IMR-90 (cell line): ENCODE measurements around the gene CMIP. TPM values are rescaled to one million over a fixed set of nuclear protein-coding genes. Genes with fewer than 3 reads are reported as not detected.

Source experiments
- ATAC-seq: fragments of 200-7000 bp; cut with Tn5 transposase; 2 replicates; pipeline ENCODE4 v1.9.1; 2020; ENCODE audit warnings: low read depth, mild to moderate bottlenecking, moderate library complexity
- BruUV-seq: library from RNA; stranded (reverse); fragments of 400-500 nt; replicated peaks from 2 replicates; lab custom pipeline; 2021; lab: Mats Ljungman, UMichigan
- CTCF ChIA-PET: fragments of 300-600 bp; formaldehyde crosslinking; extraction: SDS; loops from one replicate; lab custom pipeline; 2021; ENCODE audit warnings: antibody characterized with exemption; lab: Yijun Ruan, JAX
- POLR2A ChIA-PET: fragments of 300-600 bp; sonication (Branson Sonifier 250); formaldehyde crosslinking; loops from one replicate; lab custom pipeline; 2022; ENCODE audit warnings: antibody characterized with exemption; ENCODE audit not compliant: unreplicated experiment; lab: Charles Lee
- DNase-seq: peaks from one replicate; pipeline ENCODE4 v3.0.0; 2013
- H2AFZ ChIP-seq: replicated peaks from 2 replicates; pipeline ENCODE3; 2013; ENCODE audit warnings: low read length, mild to moderate bottlenecking; ENCODE audit not compliant: poor library complexity
- H2AK5ac ChIP-seq: 2 replicates; pipeline ENCODE4 v1.6.1; 2013; ENCODE audit warnings: low read depth, low read length, inconsistent platforms
- H2AK9ac ChIP-seq: replicated peaks from 2 replicates; pipeline ENCODE3; 2013; ENCODE audit warnings: mild to moderate bottlenecking, low read depth, low read length, moderate library complexity; ENCODE audit not compliant: poor library complexity
- H2BK120ac ChIP-seq: 2 replicates; pipeline ENCODE4 v1.6.1; 2013; ENCODE audit warnings: low read depth, low read length, inconsistent platforms
- H2BK15ac ChIP-seq: 3 replicates; pipeline ENCODE4 v1.6.1; 2013; ENCODE audit warnings: low read depth, low read length, inconsistent platforms
- H2BK20ac ChIP-seq: 2 replicates; pipeline ENCODE4 v1.6.1; 2013; ENCODE audit warnings: low read depth, mild to moderate bottlenecking, inconsistent platforms, low read length, moderate library complexity
- H2BK5ac ChIP-seq: 2 replicates; pipeline ENCODE4 v1.6.1; 2013; ENCODE audit warnings: mild to moderate bottlenecking, low read depth, low read length, inconsistent platforms; ENCODE audit not compliant: poor library complexity, severe bottlenecking
- H3K14ac ChIP-seq: replicated peaks from 2 replicates; pipeline ENCODE4 v1.6.1; 2013; ENCODE audit warnings: low read depth, low read length, inconsistent platforms
- H3K18ac ChIP-seq: 2 replicates; pipeline ENCODE4 v1.6.1; 2013; ENCODE audit warnings: low read depth, low read length, control low read depth
- H3K23ac ChIP-seq: 2 replicates; pipeline ENCODE4 v1.6.1; 2013; ENCODE audit warnings: low read depth, low read length, inconsistent platforms
- H3K27ac ChIP-seq: 2 replicates; pipeline ENCODE4 v1.5.1; 2013; ENCODE audit warnings: mild to moderate bottlenecking, control low read depth, low read length; ENCODE audit not compliant: insufficient read depth
- H3K27me3 ChIP-seq: 2 replicates; pipeline ENCODE4 v1.6.1; 2013; ENCODE audit warnings: low read length; ENCODE audit not compliant: control insufficient read depth, insufficient read depth
- H3K36me3 ChIP-seq: 2 replicates; pipeline ENCODE4 v1.6.1; 2013; ENCODE audit warnings: low read length, mixed read lengths; ENCODE audit not compliant: control insufficient read depth, insufficient read depth
- H3K4ac ChIP-seq: 2 replicates; pipeline ENCODE4 v1.6.1; 2013; ENCODE audit warnings: low read depth, low read length, inconsistent platforms
- H3K4me1 ChIP-seq: 2 replicates; pipeline ENCODE4 v1.6.1; 2013; ENCODE audit warnings: low read length, mixed read lengths; ENCODE audit not compliant: control insufficient read depth, insufficient read depth
- H3K4me2 ChIP-seq: 2 replicates; pipeline ENCODE4 v1.6.1; 2013; ENCODE audit warnings: low read depth, mild to moderate bottlenecking, control low read depth, low read length, moderate library complexity
- H3K4me3 ChIP-seq: 2 replicates; pipeline ENCODE4 v1.5.1; 2013; ENCODE audit warnings: low read depth, mild to moderate bottlenecking, control low read depth, low read length, moderate library complexity; ENCODE audit not compliant: insufficient read depth
- H3K56ac ChIP-seq: 2 replicates; pipeline ENCODE4 v1.6.1; 2013; ENCODE audit warnings: low read length, inconsistent platforms; ENCODE audit not compliant: insufficient read depth; ENCODE audit errors: extremely low read depth
- H3K79me1 ChIP-seq, 2 experiments: 2 replicates each; pipeline ENCODE4 v1.6.1; 2013; ENCODE audit warnings: low read length in 2 of 2, inconsistent platforms in 1 of 2, low read depth in 1 of 2
- H3K9ac ChIP-seq: 2 replicates; pipeline ENCODE4 v1.6.1; 2013; ENCODE audit warnings: low read depth, low read length, control low read depth
- H3K9me1 ChIP-seq: 2 replicates; pipeline ENCODE4 v1.6.1; 2013; ENCODE audit warnings: low read length, inconsistent platforms; ENCODE audit not compliant: insufficient read depth
- H3K9me3 ChIP-seq: 2 replicates; pipeline ENCODE4 v1.6.1; 2013; ENCODE audit warnings: low read length; ENCODE audit not compliant: control insufficient read depth, insufficient read depth
- H4K20me1 ChIP-seq: 2 replicates; pipeline ENCODE4 v1.6.1; 2013; ENCODE audit warnings: low read length, inconsistent platforms; ENCODE audit not compliant: insufficient read depth
- H4K5ac ChIP-seq: 2 replicates; pipeline ENCODE4 v1.6.1; 2013; ENCODE audit warnings: mild to moderate bottlenecking, low read depth, low read length, control low read depth
- H4K8ac ChIP-seq, 2 experiments: 2 replicates each; pipeline ENCODE4 v1.6.1; 2013; ENCODE audit warnings: low read depth in 2 of 2, low read length in 2 of 2, control low read depth in 1 of 2, inconsistent platforms in 1 of 2
- H4K91ac ChIP-seq: 2 replicates; pipeline ENCODE4 v1.6.1; 2013; ENCODE audit warnings: low read depth, low read length, inconsistent platforms; ENCODE audit not compliant: insufficient read depth
- BHLHE40 ChIP-seq: fragments of 150-350 bp; IDR thresholded peaks from 2 replicates; pipeline ENCODE4 v1.6.1; 2016; ENCODE audit warnings: mild to moderate bottlenecking, low read depth, low read length
- MAFK ChIP-seq: IDR thresholded peaks from 2 replicates; pipeline ENCODE4 v1.6.1; 2012; ENCODE audit warnings: low read depth, low read length, improper control_type of control experiment
- MXI1 ChIP-seq: IDR thresholded peaks from 2 replicates; pipeline ENCODE4 v1.6.1; 2012; ENCODE audit warnings: low read depth, mild to moderate bottlenecking, low read length, moderate library complexity, borderline replicate concordance
- POLR2A ChIP-seq: IDR thresholded peaks from 2 replicates; pipeline ENCODE4 v1.6.1; 2012; ENCODE audit warnings: mild to moderate bottlenecking, low read depth, low read length
- RAD21 ChIP-seq: IDR thresholded peaks from 2 replicates; pipeline ENCODE4 v1.6.1; 2012; ENCODE audit warnings: low read length, improper control_type of control experiment
- RCOR1 ChIP-seq: IDR thresholded peaks from 2 replicates; pipeline ENCODE4 v1.6.1; 2012; ENCODE audit warnings: mild to moderate bottlenecking, low read length, improper control_type of control experiment; ENCODE audit not compliant: insufficient replicate concordance
- RFX5 ChIP-seq: IDR thresholded peaks from 2 replicates; pipeline ENCODE4 v1.8.0; 2012; ENCODE audit warnings: low read depth, mild to moderate bottlenecking, low read length, moderate library complexity
- SMC3 ChIP-seq: fragments of 150-350 bp; IDR thresholded peaks from 2 replicates; pipeline ENCODE4 v1.6.1; 2016; ENCODE audit warnings: low read depth, mild to moderate bottlenecking, antibody characterized with exemption, low read length, moderate library complexity
- WGBS, 2 experiments: methylation state at CpG; one replicate each; pipeline versions ENCODE4 v1.1.5 to v1.1.7; 2013; ENCODE audit warnings: missing lambda C conversion rate in 2 of 2; ENCODE audit not compliant: insufficient read length in 1 of 2; ENCODE audit errors: extremely low coverage in 2 of 2; 5-methylcytosine and 5-hydroxymethylcytosine counted together
- dilution Hi-C: fragments of 300-500 bp; cut with HindIII; formaldehyde crosslinking; loops from one replicate; pipeline ENCODE4 v1.14.3; 2018; ENCODE audit warnings: low sequenced_read_pairs; ENCODE audit not compliant: unreplicated experiment
- in situ Hi-C: fragments of 300-500 bp; cut with MboI; formaldehyde crosslinking; loops from 3 replicates; pipeline ENCODE4 v1.14.3; 2019; ENCODE audit warnings: low sequenced_read_pairs, inconsistent platforms, mixed read lengths
- intact Hi-C: fragments of 100-400 bp; cut with micrococcal nuclease; formaldehyde crosslinking; loops from 2 replicates; pipeline ENCODE4 v1.10.0; 2022
- polyA plus RNA-seq, 3 experiments: library from polyadenylated mRNA; depleted of rRNA; stranded (reverse); fragments of >200 nt; gene quantifications; 2 replicates each; pipeline ENCODE4 v1.2.3, GENCODE V29; 2012; ENCODE audit warnings: low replicate concordance in 1 of 3
- total RNA-seq: library from RNA; depleted of rRNA; stranded (reverse); fragments of >200 nt; gene quantifications from 2 replicates; pipeline ENCODE4 v1.2.3, GENCODE V29; 2012
- TF ChIP-seq, protein P1 (sequence below): fragments of 150-350 bp; IDR thresholded peaks from 2 replicates; pipeline ENCODE4 v1.6.1; 2017; ENCODE audit warnings: mild to moderate bottlenecking, antibody characterized with exemption, low read length, low read depth
- TF ChIP-seq, protein P2 (sequence below): conservative IDR thresholded peaks from 2 replicates; pipeline ENCODE4 v1.5.1; 2012; ENCODE audit warnings: mild to moderate bottlenecking, low read depth, low read length, improper control_type of control experiment
- TF ChIP-seq, protein P3 (sequence below): fragments of 150-350 bp; IDR thresholded peaks from 2 replicates; pipeline ENCODE4 v1.6.1; 2016; ENCODE audit warnings: low read depth, mild to moderate bottlenecking, low read length, moderate library complexity, borderline replicate concordance

CMIP gene
- total and polyA plus RNA-seq, 2 of the 4 experiments (the other 2 are of a cell fraction) = 3.2 to 11.6 TPM

DNA sequence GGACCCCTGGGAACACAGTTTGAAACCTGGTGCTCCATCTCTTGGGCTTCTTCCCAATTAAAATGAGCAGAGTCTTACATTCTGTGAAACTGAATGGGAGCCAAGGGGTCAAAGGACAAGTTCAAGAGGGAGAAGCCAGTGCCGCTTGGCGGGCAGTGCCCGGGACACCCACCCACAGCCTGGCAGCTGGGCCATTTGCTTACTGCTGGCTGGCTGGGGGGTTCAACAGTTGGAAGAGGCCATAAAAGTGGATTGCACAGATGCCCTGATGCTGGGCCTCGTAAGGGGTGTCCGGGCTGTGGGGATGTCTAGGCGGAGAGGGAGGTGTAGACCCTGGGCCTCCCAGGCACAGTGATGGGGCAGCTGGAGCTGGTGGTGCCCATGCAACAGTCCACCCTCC, 52.1 kb downstream of the CMIP start:
- no peak overlapping the region for H3K4me3 ChIP-seq
- peaks cover 57% of the 10 kb centered on the region for H4K20me1 ChIP-seq
- H3K27ac ChIP-seq = no peak overlapping the region
- BruUV-seq = no TSS peak
- H3K18ac ChIP-seq = no peak overlapping the region
- no peak overlapping the region for H2AK9ac ChIP-seq
- H3K14ac ChIP-seq = no peak overlapping the region
- H3K79me1 ChIP-seq = peaks cover 30 to 85% of the 10 kb centered on the region in 2 experiments
- dilution Hi-C loops = no loop called here
- H2AFZ ChIP-seq = no peak overlapping the region
- ATAC-seq (no peak), DNase-seq (no peak)
- intact Hi-C loops = no loop called here
- peaks cover 3% of the 10 kb centered on the region; the same call in 1 of the 2 replicates for H3K36me3 ChIP-seq
- in situ Hi-C loops = no loop called here
- no CpG with 5 or more reads among the region's 6 CpGs for WGBS, 2 experiments
- no peak overlapping the region for H2BK120ac ChIP-seq
- TF ChIP-seq BHLHE40 = no peak
- TF ChIP-seq, protein P1, sequence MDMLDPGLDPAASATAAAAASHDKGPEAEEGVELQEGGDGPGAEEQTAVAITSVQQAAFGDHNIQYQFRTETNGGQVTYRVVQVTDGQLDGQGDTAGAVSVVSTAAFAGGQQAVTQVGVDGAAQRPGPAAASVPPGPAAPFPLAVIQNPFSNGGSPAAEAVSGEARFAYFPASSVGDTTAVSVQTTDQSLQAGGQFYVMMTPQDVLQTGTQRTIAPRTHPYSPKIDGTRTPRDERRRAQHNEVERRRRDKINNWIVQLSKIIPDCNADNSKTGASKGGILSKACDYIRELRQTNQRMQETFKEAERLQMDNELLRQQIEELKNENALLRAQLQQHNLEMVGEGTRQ = no peak
- TF ChIP-seq, protein P2, sequence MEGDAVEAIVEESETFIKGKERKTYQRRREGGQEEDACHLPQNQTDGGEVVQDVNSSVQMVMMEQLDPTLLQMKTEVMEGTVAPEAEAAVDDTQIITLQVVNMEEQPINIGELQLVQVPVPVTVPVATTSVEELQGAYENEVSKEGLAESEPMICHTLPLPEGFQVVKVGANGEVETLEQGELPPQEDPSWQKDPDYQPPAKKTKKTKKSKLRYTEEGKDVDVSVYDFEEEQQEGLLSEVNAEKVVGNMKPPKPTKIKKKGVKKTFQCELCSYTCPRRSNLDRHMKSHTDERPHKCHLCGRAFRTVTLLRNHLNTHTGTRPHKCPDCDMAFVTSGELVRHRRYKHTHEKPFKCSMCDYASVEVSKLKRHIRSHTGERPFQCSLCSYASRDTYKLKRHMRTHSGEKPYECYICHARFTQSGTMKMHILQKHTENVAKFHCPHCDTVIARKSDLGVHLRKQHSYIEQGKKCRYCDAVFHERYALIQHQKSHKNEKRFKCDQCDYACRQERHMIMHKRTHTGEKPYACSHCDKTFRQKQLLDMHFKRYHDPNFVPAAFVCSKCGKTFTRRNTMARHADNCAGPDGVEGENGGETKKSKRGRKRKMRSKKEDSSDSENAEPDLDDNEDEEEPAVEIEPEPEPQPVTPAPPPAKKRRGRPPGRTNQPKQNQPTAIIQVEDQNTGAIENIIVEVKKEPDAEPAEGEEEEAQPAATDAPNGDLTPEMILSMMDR = no peak
- no peak for TF ChIP-seq POLR2A
- no peak for TF ChIP-seq RCOR1
- TF ChIP-seq, protein P3, sequence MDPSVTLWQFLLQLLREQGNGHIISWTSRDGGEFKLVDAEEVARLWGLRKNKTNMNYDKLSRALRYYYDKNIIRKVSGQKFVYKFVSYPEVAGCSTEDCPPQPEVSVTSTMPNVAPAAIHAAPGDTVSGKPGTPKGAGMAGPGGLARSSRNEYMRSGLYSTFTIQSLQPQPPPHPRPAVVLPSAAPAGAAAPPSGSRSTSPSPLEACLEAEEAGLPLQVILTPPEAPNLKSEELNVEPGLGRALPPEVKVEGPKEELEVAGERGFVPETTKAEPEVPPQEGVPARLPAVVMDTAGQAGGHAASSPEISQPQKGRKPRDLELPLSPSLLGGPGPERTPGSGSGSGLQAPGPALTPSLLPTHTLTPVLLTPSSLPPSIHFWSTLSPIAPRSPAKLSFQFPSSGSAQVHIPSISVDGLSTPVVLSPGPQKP = no peak
- TF ChIP-seq RFX5 = no peak
- TF ChIP-seq SMC3 = no peak
- TF ChIP-seq MAFK = no peak
- no peak for TF ChIP-seq RAD21
- TF ChIP-seq MXI1 = no peak
- no peaks in the 10 kb centered on the region for H3K9me3 ChIP-seq
- H3K23ac ChIP-seq = no peak overlapping the region
- no peak overlapping the region for H2AK5ac ChIP-seq
- H3K9ac ChIP-seq = no peak overlapping the region
- ChIA-PET CTCF (no interaction called here), POLR2A (interaction anchor here (0.9 kb wide), 1 partner anchor 12 kb away, joined by 3 read pairs; no protein-coding TSS in a partner anchor)
- H3K9me1 ChIP-seq = peaks cover 26% of the 10 kb centered on the region
- no peak overlapping the region for H3K4ac ChIP-seq
- H4K5ac ChIP-seq = no peak overlapping the region
- no peaks in the 10 kb centered on the region for H3K27me3 ChIP-seq
- no peak overlapping the region for H4K8ac ChIP-seq
- H2BK5ac ChIP-seq = no peak overlapping the region
- H3K56ac ChIP-seq = no peak overlapping the region
- H4K91ac ChIP-seq = no peak overlapping the region
- no peak overlapping the region for H3K4me2 ChIP-seq
- no peak overlapping the region for H2BK20ac ChIP-seq
- H2BK15ac ChIP-seq = no peak overlapping the region
- peaks cover 25% of the 10 kb centered on the region for H3K4me1 ChIP-seq
